Lung (tissue), 12 donors: ENCODE measurements around the gene TEX30. TPM values are rescaled to one million over a fixed set of nuclear protein-coding genes. Genes with fewer than 3 reads are reported as not detected.
A peak's percentile ranks its signal among the peaks of the same experiment; 100 is the strongest.

Experiments
- ATAC-seq: fragments of 200-7000 bp; cut with Tn5 transposase; one replicate; pipeline ENCODE4 v1.9.1; 2020; ENCODE audit warnings: moderate number of reproducible peaks; ENCODE audit not compliant: insufficient read depth, low FRiP score
- DNase-seq, 3 donors: peaks; one replicate each; pipeline ENCODE4 v3.0.0-alpha.2; 2013 to 2017
- H3K27ac ChIP-seq, 2 donors: one replicate each; pipeline ENCODE4 v1.5.1; 2013; ENCODE audit warnings: mild to moderate bottlenecking in 2 of 2, moderate library complexity in 2 of 2, control low read depth in 1 of 2, inconsistent platforms in 1 of 2, low read depth in 1 of 2, low read length in 1 of 2
- H3K27me3 ChIP-seq, 3 donors: one replicate each; pipeline ENCODE4 v1.5.1; 2013; ENCODE audit warnings: low read length in 2 of 3; ENCODE audit not compliant: control insufficient read depth in 3 of 3, insufficient read depth in 3 of 3
- H3K36me3 ChIP-seq, 4 donors: one replicate each; pipeline ENCODE4 v1.5.1; 2013; ENCODE audit warnings: low read length in 4 of 4, mild to moderate bottlenecking in 1 of 4, moderate library complexity in 1 of 4; ENCODE audit not compliant: control insufficient read depth in 4 of 4, insufficient read depth in 4 of 4
- H3K4me1 ChIP-seq, 5 donors: one replicate each; pipeline ENCODE4 v1.5.1; 2013; ENCODE audit warnings: low read length in 5 of 5, mild to moderate bottlenecking in 2 of 5, moderate library complexity in 1 of 5; ENCODE audit not compliant: control insufficient read depth in 5 of 5, insufficient read depth in 5 of 5
- H3K4me3 ChIP-seq: one replicate; pipeline ENCODE4 v1.5.1; 2013; ENCODE audit warnings: mild to moderate bottlenecking, control low read depth, moderate library complexity
- H3K9ac ChIP-seq, 2 donors: one replicate each; pipeline ENCODE4 v1.5.1; 2013; ENCODE audit warnings: low read length in 2 of 2, control low read depth in 1 of 2; ENCODE audit not compliant: insufficient read depth in 1 of 2
- H3K9me3 ChIP-seq, 4 donors: one replicate each; pipeline ENCODE4 v1.5.1; 2013; ENCODE audit warnings: low read length in 3 of 4, mild to moderate bottlenecking in 1 of 4, moderate library complexity in 1 of 4; ENCODE audit not compliant: control insufficient read depth in 4 of 4, insufficient read depth in 3 of 4
- WGBS, 2 donors: extraction: QIAGEN DNeasy Blood & Tissue Kit; methylation state at CpG; one replicate each; pipeline ENCODE4 v1.1.7; 2013; 5-methylcytosine and 5-hydroxymethylcytosine counted together
- polyA plus RNA-seq, 2 donors: library from polyadenylated mRNA; stranded (reverse); fragments of 200-250 nt; gene quantifications; one replicate each; pipeline ENCODE4 v1.2.1, GENCODE V29; 2013
- total RNA-seq, 2 donors: library from RNA; depleted of rRNA in 1 of 2; stranded (reverse); fragments of >200 nt in 1 of 2; gene quantifications; one replicate each; pipeline ENCODE4 v1.2.1, GENCODE V29; 2014 to 2021
- TF ChIP-seq, protein P1 (sequence below): IDR thresholded peaks from 2 replicates; pipeline ENCODE4 v1.5.1; 2012; ENCODE audit warnings: mild to moderate bottlenecking; ENCODE audit errors: control extremely low read depth, extremely low read depth
- donor health status: control.
- donor health status: control.
- donor health status: Bipolar disorder and iron deficiency.
- donor health status: healthy.
- donor health status: DM: yes; HTN: yes; CAD: no.

The TEX30 gene
- total and polyA plus RNA-seq, 4 donors: 5.1 to 12.4 (median 8.6) TPM

DNA sequence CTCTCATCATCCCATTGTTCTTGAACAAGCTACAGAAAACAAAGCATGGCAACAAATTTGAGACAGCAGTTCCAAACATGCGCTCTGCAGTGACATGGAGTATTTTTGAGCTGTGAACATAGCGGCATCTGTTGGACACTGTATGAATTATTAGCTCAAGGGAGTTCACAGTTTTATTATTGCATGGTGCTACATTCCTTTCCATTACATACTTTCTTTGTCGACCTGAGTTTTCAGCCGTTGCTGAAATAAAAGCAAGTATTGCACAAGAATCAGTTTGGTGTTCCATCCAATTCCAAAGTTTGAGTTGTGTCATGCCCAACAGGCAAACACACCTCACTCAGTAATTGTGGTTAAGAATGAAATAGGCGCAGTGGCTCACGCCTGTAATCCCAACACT lies 48.7 kb downstream of the TEX30 start:
- no peak overlapping the region for H3K27ac ChIP-seq
- peaks cover 0 to 7% (median 0%) of the 10 kb centered on the region in 5 donors for H3K4me1 ChIP-seq
- no peaks in the 10 kb centered on the region for H3K36me3 ChIP-seq
- H3K27me3 ChIP-seq: no peaks in the 10 kb centered on the region
- DNase-seq (peak in 2 of 3 donors; percentile 50 to 56), ATAC-seq (peak; percentile 44)
- no peaks in the 10 kb centered on the region for H3K9me3 ChIP-seq
- H3K4me3 ChIP-seq: no peak overlapping the region
- TF ChIP-seq, protein P1, sequence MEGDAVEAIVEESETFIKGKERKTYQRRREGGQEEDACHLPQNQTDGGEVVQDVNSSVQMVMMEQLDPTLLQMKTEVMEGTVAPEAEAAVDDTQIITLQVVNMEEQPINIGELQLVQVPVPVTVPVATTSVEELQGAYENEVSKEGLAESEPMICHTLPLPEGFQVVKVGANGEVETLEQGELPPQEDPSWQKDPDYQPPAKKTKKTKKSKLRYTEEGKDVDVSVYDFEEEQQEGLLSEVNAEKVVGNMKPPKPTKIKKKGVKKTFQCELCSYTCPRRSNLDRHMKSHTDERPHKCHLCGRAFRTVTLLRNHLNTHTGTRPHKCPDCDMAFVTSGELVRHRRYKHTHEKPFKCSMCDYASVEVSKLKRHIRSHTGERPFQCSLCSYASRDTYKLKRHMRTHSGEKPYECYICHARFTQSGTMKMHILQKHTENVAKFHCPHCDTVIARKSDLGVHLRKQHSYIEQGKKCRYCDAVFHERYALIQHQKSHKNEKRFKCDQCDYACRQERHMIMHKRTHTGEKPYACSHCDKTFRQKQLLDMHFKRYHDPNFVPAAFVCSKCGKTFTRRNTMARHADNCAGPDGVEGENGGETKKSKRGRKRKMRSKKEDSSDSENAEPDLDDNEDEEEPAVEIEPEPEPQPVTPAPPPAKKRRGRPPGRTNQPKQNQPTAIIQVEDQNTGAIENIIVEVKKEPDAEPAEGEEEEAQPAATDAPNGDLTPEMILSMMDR: peak; percentile 30
- 52 to 61% methylated on average over 6 of the region's 6 CpGs for WGBS, 2 donors
- H3K9ac ChIP-seq: no peak overlapping the region

- H3K27ac ChIP-seq: no peak overlapping the region
- peaks cover 0 to 8% (median 0%) of the 10 kb centered on the region in 5 donors for H3K4me1 ChIP-seq
- H3K27me3 ChIP-seq: no peaks in the 10 kb centered on the region
- WGBS, 2 donors: 27 to 32% methylated on average over 1 of the region's 1 CpG
- DNase-seq: peak in 1 of 3 donors; percentile 9
- no peak for ATAC-seq
- no peak overlapping the region for H3K4me3 ChIP-seq
- TF ChIP-seq, protein P1: no peak
- H3K9me3 ChIP-seq: no peaks in the 10 kb centered on the region
- no peak overlapping the region for H3K9ac ChIP-seq
- no peaks in the 10 kb centered on the region for H3K36me3 ChIP-seq
Measured at GRCh38 chr13:102721800-102722231, 51.8 kb downstream of the TEX30 start.

DNA sequence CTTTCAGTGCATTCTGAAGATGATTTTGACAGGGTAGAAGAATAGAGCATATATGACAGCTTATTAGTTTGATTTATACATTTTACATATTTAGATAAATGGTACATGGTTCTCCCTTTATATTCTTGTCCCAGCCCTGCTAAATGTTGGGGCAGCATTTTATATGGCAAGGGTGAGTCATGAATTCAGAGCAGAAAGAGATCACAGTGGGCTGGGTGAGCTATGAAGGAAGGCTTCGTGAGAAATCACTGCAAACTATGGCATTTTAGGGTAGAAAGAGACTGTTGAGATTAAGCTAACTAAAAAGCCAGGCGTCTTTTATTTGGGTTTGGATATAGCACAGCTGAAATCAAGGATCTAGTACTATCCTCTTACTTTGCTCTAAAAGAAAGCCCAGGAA lies 54.8 kb downstream of the TEX30 start:
- DNase-seq (no peak), ATAC-seq (no peak)
- TF ChIP-seq, protein P1: no peak
- H3K4me1 ChIP-seq: peaks cover 0 to 8% (median 0%) of the 10 kb centered on the region in 5 donors
- no peaks in the 10 kb centered on the region for H3K27me3 ChIP-seq
- 80 to 83% methylated on average over 2 of the region's 2 CpGs for WGBS, 2 donors
- no peaks in the 10 kb centered on the region for H3K36me3 ChIP-seq
- no peaks in the 10 kb centered on the region for H3K9me3 ChIP-seq
- no peak overlapping the region for H3K4me3 ChIP-seq
- no peak overlapping the region for H3K27ac ChIP-seq
- no peak overlapping the region for H3K9ac ChIP-seq

Other genes starting within 250 kb of the TEX30 start
- gene TPP2, start 176.8 kb downstream of the TEX30 start, total RNA-seq: 10 to 100 TPM; 38.0 to 78.8 TPM
- 10 to 100 TPM; 19.9 to 21.7 TPM for gene TPP2, start 176.8 kb downstream of the TEX30 start, polyA plus RNA-seq
- gene METTL21C, start 78.7 kb downstream of the TEX30 start, total RNA-seq: not detected
- not detected for gene METTL21C, start 78.7 kb downstream of the TEX30 start, polyA plus RNA-seq
- 10 to 100 TPM in 1 of 2 donors, 1 to 10 TPM in 1; 4.6 to 13.9 TPM for gene POGLUT2, start 25.2 kb upstream of the TEX30 start, total RNA-seq
- gene POGLUT2, start 25.2 kb upstream of the TEX30 start, polyA plus RNA-seq: 1 to 10 TPM; 1.4 to 4.5 TPM
- gene BIVM, start 25.3 kb upstream of the TEX30 start, total RNA-seq: 10 to 100 TPM; 14.8 to 38.4 TPM
- gene BIVM, start 25.3 kb upstream of the TEX30 start, polyA plus RNA-seq: 10 to 100 TPM in 1 of 2 donors, 1 to 10 TPM in 1; 5.5 to 11.5 TPM
- gene ERCC5, start 72.2 kb upstream of the TEX30 start, total RNA-seq: 10 to 100 TPM; 36.9 to 81.4 TPM
- 10 to 100 TPM; 23.0 to 79.2 TPM for gene ERCC5, start 72.2 kb upstream of the TEX30 start, polyA plus RNA-seq